Lower leg skin (tissue), 3 donors: Measurements from ENCODE around the gene HTR6.

Experiments
- CTCF ChIP-seq, 3 donors: fragments of 450-650 bp; IDR thresholded peaks; one replicate each; pipeline ENCODE4 v1.5.1; 2016; ENCODE audit warnings: antibody characterized with exemption in 3 of 3, mild to moderate bottlenecking in 3 of 3, moderate library complexity in 2 of 3
- POLR2A ChIP-seq, 2 donors: fragments of 450-650 bp; IDR thresholded peaks; one replicate each; pipeline ENCODE4 v1.6.1; 2016 to 2017; ENCODE audit warnings: antibody characterized with exemption in 2 of 2, mild to moderate bottlenecking in 1 of 2, moderate library complexity in 1 of 2

GRCh38 chr1:19633106-19633505, 31.6 kb upstream of the HTR6 start:
- TF ChIP-seq CTCF (IDR thresholded peaks at IDR 0.05), result no peak
- TF ChIP-seq POLR2A (IDR thresholded peaks at IDR 0.05), result no peak
